K562 (cell line): ENCODE results near the gene MOSPD3. TPM values are rescaled to one million over a fixed set of nuclear protein-coding genes. Genes with fewer than 3 reads are reported as not detected.
A peak's percentile ranks its signal among the peaks of the same experiment; 100 is the strongest.

Source experiments
- EGR1 ChIP-seq: fragments of 450-650 bp; conservative IDR thresholded peaks from 2 replicates; pipeline ENCODE4 v1.6.1; 2017; ENCODE audit warnings: mild to moderate bottlenecking
- GABPB1 ChIP-seq: sonication (generic); formaldehyde crosslinking; IDR thresholded peaks from 2 replicates; pipeline ENCODE4 v1.8.0; 2022; ENCODE audit warnings: mild to moderate bottlenecking, missing genetic modification reagents
- HDGF ChIP-seq: fragments of 450-650 bp; IDR thresholded peaks from 2 replicates; pipeline ENCODE4 v1.6.1; 2016
- KAT7 ChIP-seq: sonication (generic); formaldehyde crosslinking; IDR thresholded peaks from 2 replicates; pipeline ENCODE4 v1.8.0; 2022; ENCODE audit warnings: missing genetic modification reagents, mild to moderate bottlenecking, borderline replicate concordance
- MYC ChIP-seq, 2 experiments: fragments of 250-450 bp in 1 of 2; sonication (Bioruptor Pico) in 1 of 2; IDR thresholded peaks; 2 replicates each; pipeline versions ENCODE4 v1.5.1 to v1.6.1; 2012 to 2021; ENCODE audit warnings: low read depth in 2 of 2, borderline replicate concordance in 1 of 2, improper control_type of control experiment in 1 of 2, low read length in 1 of 2, mild to moderate bottlenecking in 1 of 2, moderate library complexity in 1 of 2
- POLR2A ChIP-seq: fragments of 450-650 bp; conservative IDR thresholded peaks from 2 replicates; pipeline ENCODE4 v1.6.1; 2016
- RBBP5 ChIP-seq: fragments of 200-600 bp; sonication (generic); IDR thresholded peaks from 2 replicates; pipeline ENCODE4 v1.6.1; 2012; ENCODE audit warnings: borderline replicate concordance, mild to moderate bottlenecking, low read length, control low read depth, inconsistent platforms; ENCODE audit not compliant: insufficient read depth, poor library complexity, severe bottlenecking
- SAP30 ChIP-seq: fragments of 200-600 bp; sonication (generic); IDR thresholded peaks from 2 replicates; pipeline ENCODE4 v1.6.1; 2012; ENCODE audit warnings: borderline replicate concordance, low read depth, mild to moderate bottlenecking, moderate library complexity, low read length, control low read depth, inconsistent platforms; ENCODE audit not compliant: insufficient read depth, poor library complexity, severe bottlenecking
- ZBTB7A ChIP-seq: IDR thresholded peaks from 2 replicates; pipeline ENCODE4 v1.6.1; 2011; ENCODE audit warnings: low read depth, mild to moderate bottlenecking, low read length, moderate library complexity, borderline replicate concordance; ENCODE audit not compliant: control insufficient read depth
- ZNF121 ChIP-seq: sonication (generic); formaldehyde crosslinking; conservative IDR thresholded peaks from 2 replicates; pipeline ENCODE4 v1.8.0; 2022; ENCODE audit warnings: missing genetic modification reagents
- ZNF175 ChIP-seq: fragments of 200-800 bp; sonication (Bioruptor generic); IDR thresholded peaks from 2 replicates; pipeline ENCODE4 v1.6.1; 2016; ENCODE audit warnings: low read depth, mild to moderate bottlenecking, missing genetic modification characterization, missing compliant biosample characterization
- ZNF354B ChIP-seq: fragments of 250-450 bp; sonication (Bioruptor Pico); IDR thresholded peaks from 2 replicates; pipeline ENCODE4 v1.4.0; 2020
- ZZZ3 ChIP-seq: fragments of 450-650 bp; IDR thresholded peaks from 2 replicates; pipeline ENCODE4 v1.6.1; 2016; ENCODE audit warnings: antibody characterized with exemption, mild to moderate bottlenecking, moderate library complexity
- polyA plus RNA-seq, 8 experiments: library from polyadenylated mRNA; depleted of rRNA in 4 of 8; stranded (reverse) in 5 of 8; unstranded in 3 of 8; fragments of >200 nt; fragmentation: Nextera tagmentation in 2 of 8; fragmentation: Illumina TruSeq in 1 of 8; extraction: Ambion mirVana in 2 of 8; extraction: Trizol in 1 of 8; gene quantifications; 2 replicates each; pipeline versions ENCODE4 v1.2.1 to v1.2.3, GENCODE V29; 2011 to 2014; ENCODE audit warnings: inconsistent platforms in 1 of 8, missing spikeins in 1 of 8
- total RNA-seq, 7 experiments: library from RNA; depleted of rRNA in 6 of 7; stranded (reverse); fragments of >200 nt in 6 of 7; fragmentation: Illumina TruSeq in 2 of 7; extraction: Trizol in 2 of 7; gene quantifications; 2 replicates each; pipeline versions ENCODE4 v1.2.1 to v1.2.3, GENCODE V29; 2011 to 2021; ENCODE audit warnings: low replicate concordance in 1 of 7
- TF ChIP-seq, protein P1 (sequence below): fragments of 450-650 bp; formaldehyde crosslinking; IDR thresholded peaks from 2 replicates; pipeline ENCODE4 v1.4.0; 2020; ENCODE audit warnings: mild to moderate bottlenecking
- TF ChIP-seq, protein P2 (sequence below), 3 experiments: IDR thresholded peaks in 2 of 3; conservative IDR thresholded peaks in 1 of 3; 2 replicates each; pipeline ENCODE4 v1.5.1; 2011 to 2012; ENCODE audit warnings: low read length in 3 of 3, mild to moderate bottlenecking in 3 of 3, control low read depth in 2 of 3, improper control_type of control experiment in 1 of 3, inconsistent platforms in 1 of 3, low read depth in 1 of 3, mixed read lengths in 1 of 3, moderate library complexity in 1 of 3; ENCODE audit not compliant: insufficient read depth in 2 of 3

The MOSPD3 gene
- total and polyA plus RNA-seq, 9 of the 15 experiments (the other 6 are each of a cell fraction or from before 2014, with no cell fraction given): 1.4 to 32.1 (median 7.3) TPM

DNA sequence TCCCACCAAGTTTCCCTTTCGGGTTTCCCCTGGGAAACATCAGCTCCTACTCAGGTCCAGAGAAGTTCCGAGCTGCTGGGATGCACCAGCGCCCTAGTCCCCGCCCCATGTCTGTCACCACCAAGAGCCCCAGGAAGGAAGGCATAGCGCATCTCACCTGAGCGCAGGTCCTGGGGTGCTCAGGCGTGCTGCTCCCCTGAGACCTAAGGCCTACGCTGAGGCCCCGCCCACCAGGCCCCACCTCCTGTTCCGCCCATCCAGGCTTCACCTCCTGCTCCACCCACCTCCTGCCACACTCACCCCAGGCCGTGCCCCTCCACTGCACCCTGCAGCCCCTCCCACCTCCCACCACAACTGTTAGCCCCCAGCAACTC is 30.2 kb downstream of the MOSPD3 start (continued):
- TF ChIP-seq, protein P1, sequence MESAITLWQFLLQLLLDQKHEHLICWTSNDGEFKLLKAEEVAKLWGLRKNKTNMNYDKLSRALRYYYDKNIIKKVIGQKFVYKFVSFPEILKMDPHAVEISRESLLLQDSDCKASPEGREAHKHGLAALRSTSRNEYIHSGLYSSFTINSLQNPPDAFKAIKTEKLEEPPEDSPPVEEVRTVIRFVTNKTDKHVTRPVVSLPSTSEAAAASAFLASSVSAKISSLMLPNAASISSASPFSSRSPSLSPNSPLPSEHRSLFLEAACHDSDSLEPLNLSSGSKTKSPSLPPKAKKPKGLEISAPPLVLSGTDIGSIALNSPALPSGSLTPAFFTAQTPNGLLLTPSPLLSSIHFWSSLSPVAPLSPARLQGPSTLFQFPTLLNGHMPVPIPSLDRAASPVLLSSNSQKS (CRISPR knock-in tag): no peak
- TF ChIP-seq MYC (IDR thresholded peaks at IDR 0.05; ENCODE audit: low read depth, low read length): 0 out of 2 replicates have a peak, but pooled peaks have one; percentile 5
- TF ChIP-seq MYC (CRISPR knock-in tag; IDR thresholded peaks at IDR 0.05; ENCODE audit: borderline replicate concordance, low read depth): no peak
- TF ChIP-seq ZBTB7A: peak; percentile 83
- no peak for TF ChIP-seq ZNF121 (CRISPR knock-in tag)
- TF ChIP-seq KAT7 (CRISPR knock-in tag): no peak
- peak; percentile 76 for TF ChIP-seq POLR2A
- TF ChIP-seq, protein P2, sequence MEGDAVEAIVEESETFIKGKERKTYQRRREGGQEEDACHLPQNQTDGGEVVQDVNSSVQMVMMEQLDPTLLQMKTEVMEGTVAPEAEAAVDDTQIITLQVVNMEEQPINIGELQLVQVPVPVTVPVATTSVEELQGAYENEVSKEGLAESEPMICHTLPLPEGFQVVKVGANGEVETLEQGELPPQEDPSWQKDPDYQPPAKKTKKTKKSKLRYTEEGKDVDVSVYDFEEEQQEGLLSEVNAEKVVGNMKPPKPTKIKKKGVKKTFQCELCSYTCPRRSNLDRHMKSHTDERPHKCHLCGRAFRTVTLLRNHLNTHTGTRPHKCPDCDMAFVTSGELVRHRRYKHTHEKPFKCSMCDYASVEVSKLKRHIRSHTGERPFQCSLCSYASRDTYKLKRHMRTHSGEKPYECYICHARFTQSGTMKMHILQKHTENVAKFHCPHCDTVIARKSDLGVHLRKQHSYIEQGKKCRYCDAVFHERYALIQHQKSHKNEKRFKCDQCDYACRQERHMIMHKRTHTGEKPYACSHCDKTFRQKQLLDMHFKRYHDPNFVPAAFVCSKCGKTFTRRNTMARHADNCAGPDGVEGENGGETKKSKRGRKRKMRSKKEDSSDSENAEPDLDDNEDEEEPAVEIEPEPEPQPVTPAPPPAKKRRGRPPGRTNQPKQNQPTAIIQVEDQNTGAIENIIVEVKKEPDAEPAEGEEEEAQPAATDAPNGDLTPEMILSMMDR (IDR thresholded peaks at IDR 0.05 in 2 of 3, conservative IDR thresholded peaks at IDR 0.05 in 1 of 3; ENCODE audit: insufficient read depth in 2 of 3, low read depth in 1 of 3, low read length in 3 of 3): 0 out of 6 replicates have a peak, but pooled peaks of 1 of the 3 experiments have one; percentile 1
- TF ChIP-seq ZNF175 (CRISPR knock-in tag): no peak
- no peak for TF ChIP-seq SAP30
- no peak for TF ChIP-seq ZNF354B (CRISPR knock-in tag)
- TF ChIP-seq RBBP5: peak; percentile 21
- TF ChIP-seq ZZZ3: no peak
- peak; percentile 68 for TF ChIP-seq EGR1
- 0 out of 2 replicates have a peak, but pooled peaks have one; percentile 64 for TF ChIP-seq HDGF
- no peak for TF ChIP-seq GABPB1
- TF ChIP-seq, all 486 proteins: peak for 29
